IPS-15b (cell line): ENCODE results near the gene PBRM1.
A peak's percentile ranks its signal among the peaks of the same experiment; 100 is the strongest.
"Not testable (repeated sequence)": the region's sequence is repeated elsewhere in the genome, so short reads cannot be mapped to it uniquely, and the experiment has no call there.

Experiments used
- H3K27me3 ChIP-seq: one replicate; pipeline ENCODE4 v1.6.1; 2013; ENCODE audit warnings: low read length; ENCODE audit not compliant: control insufficient read depth, insufficient read depth
- H3K36me3 ChIP-seq: one replicate; pipeline ENCODE4 v1.6.1; 2013; ENCODE audit warnings: low read length; ENCODE audit not compliant: control insufficient read depth, insufficient read depth
- H3K4me1 ChIP-seq: one replicate; pipeline ENCODE4 v1.6.1; 2013; ENCODE audit warnings: mild to moderate bottlenecking, low read length; ENCODE audit not compliant: control insufficient read depth, insufficient read depth
- H3K4me3 ChIP-seq: one replicate; pipeline ENCODE4 v1.5.1; 2013; ENCODE audit warnings: low read depth, low read length
- H3K9ac ChIP-seq: one replicate; pipeline ENCODE4 v1.6.1; 2013; ENCODE audit warnings: low read depth, mild to moderate bottlenecking, low read length
- H3K9me3 ChIP-seq: one replicate; pipeline ENCODE4 v1.6.1; 2013; ENCODE audit warnings: mild to moderate bottlenecking, low read length; ENCODE audit not compliant: control insufficient read depth, insufficient read depth

The PBRM1 gene

DNA sequence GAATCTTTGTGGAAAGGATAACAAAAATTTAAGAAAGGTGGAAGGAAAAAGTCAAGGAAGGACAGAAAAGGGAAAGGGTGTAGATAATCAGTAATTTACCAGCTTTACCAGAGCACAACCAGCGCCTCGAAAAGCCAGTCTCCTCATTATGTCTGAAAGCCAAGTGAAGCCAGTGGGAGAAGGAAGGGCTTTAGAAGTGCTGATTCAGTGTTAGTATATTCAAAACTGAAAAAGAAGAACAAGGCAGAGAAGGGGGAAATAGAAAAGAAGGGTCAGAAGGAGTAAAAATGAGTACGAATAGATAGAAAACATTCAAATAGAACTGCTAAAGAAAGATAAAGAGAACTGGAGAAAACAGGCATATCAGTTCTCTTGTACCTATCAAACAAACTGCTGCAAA lies 4.1 kb downstream of the PBRM1 start:
- Histone ChIP-seq H3K9me3 (no peaks in the 10 kb centered on the region), H3K4me1 (peaks cover 10% of the 10 kb centered on the region), H3K27me3 (no peaks in the 10 kb centered on the region), H3K4me3 (no peak overlapping the region), H3K9ac (peak overlapping the region; percentile 1), H3K36me3 (peaks cover 11% of the 10 kb centered on the region)

DNA sequence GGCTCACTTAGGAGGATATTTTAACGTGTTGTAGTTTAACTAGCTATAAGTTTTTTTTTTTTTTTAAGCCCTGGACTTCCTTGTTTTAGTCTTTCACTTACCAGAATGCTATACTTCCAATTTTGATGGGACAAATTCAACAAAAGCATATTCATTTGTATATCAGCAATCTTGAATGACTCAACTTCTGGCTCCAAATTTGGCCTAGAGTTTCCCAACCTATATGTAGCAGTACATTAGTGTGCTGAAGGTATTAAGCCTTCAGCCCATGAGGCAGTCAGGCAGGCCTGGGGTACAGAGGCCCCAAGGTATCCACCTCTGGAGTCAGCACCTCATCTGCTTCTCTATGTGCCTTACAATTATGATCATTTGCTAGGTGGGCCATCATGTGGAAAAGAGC lies 5.9 kb downstream of the PBRM1 start:
- Histone ChIP-seq H3K27me3 (no peaks in the 10 kb centered on the region), H3K9ac (no peak overlapping the region), H3K4me1 (peaks cover 9% of the 10 kb centered on the region), H3K9me3 (no peaks in the 10 kb centered on the region), H3K4me3 (no peak overlapping the region), H3K36me3 (peaks cover 8% of the 10 kb centered on the region)

DNA sequence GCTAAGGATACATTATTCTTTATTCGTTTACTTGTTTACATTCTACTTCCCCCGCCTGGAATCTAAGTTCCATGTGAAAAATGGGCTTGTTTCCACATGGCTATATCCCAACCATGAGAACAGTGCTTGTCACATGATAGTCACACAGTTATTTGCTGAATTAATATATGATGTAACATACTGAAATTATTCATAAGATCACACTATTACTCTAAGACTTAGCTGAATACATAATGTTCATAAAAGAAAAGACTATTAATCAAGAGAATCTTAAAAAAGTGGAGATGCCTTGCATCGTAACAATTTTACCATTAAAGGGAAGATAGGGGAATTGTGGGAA lies 6.5 kb downstream of the PBRM1 start:
- Histone ChIP-seq H3K27me3 (no peaks in the 10 kb centered on the region), H3K9ac (no peak overlapping the region), H3K4me1 (peaks cover 3% of the 10 kb centered on the region), H3K36me3 (peaks cover 8% of the 10 kb centered on the region), H3K4me3 (no peak overlapping the region), H3K9me3 (no peaks in the 10 kb centered on the region)

DNA sequence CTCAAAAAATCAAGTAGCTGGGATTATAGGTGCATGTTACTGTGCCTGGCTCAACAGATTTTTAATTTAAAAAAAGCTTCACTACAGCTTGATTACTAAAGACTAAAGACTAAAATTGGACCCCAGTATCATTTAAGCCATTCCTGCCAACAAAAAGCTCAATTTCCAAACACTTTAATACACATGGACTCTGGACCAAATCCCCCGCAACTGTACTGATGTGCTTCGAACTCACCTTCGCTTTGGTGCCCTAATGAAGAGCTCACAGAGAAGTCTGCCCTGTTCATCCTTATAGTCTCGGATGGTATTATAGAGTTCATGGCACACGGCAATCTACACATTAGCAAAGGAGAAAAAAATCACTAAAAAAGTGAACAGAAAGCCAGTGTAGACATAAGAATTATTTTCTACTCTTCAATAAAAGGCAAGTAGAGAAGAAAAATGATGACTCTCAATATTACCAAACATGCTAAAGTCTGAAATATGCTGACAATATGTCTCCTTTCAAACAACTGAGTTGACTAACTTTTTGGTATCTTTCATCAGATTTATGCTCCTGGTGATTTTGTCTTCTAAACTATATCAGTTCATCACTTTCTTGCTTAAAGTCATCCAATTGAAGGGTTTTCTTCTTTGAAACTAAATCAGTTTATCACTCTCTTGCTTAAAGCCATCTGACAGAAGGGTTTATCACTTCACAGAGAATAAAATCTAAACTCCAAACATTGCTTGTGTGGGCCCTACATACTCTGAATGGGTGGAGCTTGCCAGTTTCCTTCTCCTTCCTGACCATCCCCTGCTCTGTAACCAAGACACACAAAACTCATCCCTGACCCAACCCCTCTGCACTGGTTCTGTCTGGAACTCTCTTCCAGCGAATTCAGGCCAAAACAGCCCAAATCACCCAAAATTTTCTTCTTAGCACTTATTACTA lies 7.2 kb downstream of the PBRM1 start:
- Histone ChIP-seq H3K36me3 (peaks cover 8% of the 10 kb centered on the region), H3K9me3 (no peaks in the 10 kb centered on the region), H3K27me3 (no peaks in the 10 kb centered on the region), H3K9ac (no peak overlapping the region), H3K4me3 (no peak overlapping the region), H3K4me1 (peaks cover 3% of the 10 kb centered on the region)

DNA sequence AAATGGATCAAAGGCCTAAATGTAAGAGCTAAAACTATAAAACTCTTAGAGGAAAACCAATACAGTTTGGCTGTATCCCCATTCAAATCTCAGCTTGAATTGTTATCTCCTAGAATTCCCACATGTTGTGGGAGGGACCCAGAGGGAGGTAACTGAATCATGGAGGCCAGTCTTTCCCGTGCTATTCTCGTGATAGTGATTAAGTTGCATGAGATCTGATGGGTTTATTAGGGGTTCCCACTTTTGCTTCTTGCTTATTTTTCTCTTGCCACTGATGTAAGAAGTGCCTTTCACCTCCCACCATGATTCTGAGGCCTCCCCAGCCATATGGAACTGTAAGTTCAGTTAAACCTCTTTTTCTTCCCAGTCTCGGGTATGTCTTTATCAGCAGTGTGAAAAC lies 9.5 kb downstream of the PBRM1 start:
- H3K9me3 ChIP-seq, H3K27me3 ChIP-seq, H3K4me3 ChIP-seq, H3K36me3 ChIP-seq, H3K4me1 ChIP-seq, H3K9ac ChIP-seq: not testable (repeated sequence)

DNA sequence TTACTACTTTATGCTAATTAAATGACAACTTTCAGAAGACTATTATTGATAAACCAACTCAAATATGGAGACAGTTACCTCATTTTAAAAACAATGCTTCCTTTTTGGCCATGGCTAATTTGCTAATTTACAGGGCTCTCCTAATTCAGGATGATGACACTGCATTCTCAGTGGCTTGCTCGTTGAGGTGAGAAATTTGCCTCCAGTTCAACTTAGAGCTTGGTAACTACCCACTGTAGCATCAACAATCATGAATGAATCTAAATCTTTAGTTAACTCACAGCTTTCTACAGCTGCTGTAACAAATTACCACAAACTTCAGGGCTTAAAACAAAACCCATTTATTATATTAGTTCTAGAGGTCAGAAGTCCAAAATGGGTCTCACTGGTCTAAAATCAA lies 14.0 kb downstream of the PBRM1 start:
- Histone ChIP-seq H3K9me3 (no peaks in the 10 kb centered on the region), H3K4me1 (no peaks in the 10 kb centered on the region), H3K36me3 (no peaks in the 10 kb centered on the region), H3K9ac (no peak overlapping the region), H3K4me3 (no peak overlapping the region), H3K27me3 (no peaks in the 10 kb centered on the region)

DNA sequence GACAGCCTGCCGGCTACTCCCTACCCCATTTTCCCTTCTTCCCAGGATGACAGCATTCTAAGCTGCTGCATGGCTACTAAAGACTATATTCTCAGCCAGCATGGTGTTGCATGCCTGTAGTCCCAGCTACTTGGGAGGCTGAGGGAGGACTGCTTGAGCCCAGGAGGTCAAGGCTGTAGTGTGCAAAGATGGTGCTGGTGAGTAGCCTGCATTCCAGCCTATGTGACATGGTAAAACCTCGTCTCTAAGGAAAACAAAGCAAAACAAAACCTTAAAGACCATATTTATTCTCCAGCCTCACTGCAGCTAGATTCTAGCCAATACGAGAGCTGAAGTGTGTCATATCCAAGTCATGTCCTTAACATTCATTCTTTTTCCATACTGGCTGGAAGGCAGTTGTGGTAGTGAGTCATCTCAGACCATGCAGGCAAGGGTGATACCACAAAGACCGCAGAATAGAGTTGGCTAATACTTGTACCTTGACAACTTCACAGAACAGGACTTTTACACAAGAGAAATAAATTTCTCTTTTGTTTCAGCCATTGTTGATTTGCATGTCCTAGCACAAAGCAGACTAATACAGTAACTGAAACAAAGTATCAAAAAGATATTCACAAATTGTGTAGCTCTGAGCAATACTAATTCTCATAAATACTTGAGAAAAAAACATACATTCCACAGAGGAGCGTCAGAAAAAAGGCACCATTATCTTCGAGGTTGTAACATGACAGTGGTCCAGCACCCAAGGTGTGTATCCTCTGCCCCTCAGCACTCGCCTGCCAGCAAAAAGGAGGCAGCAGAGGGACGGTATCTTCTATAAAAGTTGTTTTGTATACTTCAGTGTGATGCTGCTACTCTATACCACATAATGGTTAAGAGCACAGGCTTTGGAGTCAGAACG lies 14.8 kb downstream of the PBRM1 start:
- Histone ChIP-seq H3K9me3 (no peaks in the 10 kb centered on the region), H3K4me3 (no peak overlapping the region), H3K36me3 (no peaks in the 10 kb centered on the region), H3K27me3 (no peaks in the 10 kb centered on the region), H3K9ac (no peak overlapping the region), H3K4me1 (no peaks in the 10 kb centered on the region)

DNA sequence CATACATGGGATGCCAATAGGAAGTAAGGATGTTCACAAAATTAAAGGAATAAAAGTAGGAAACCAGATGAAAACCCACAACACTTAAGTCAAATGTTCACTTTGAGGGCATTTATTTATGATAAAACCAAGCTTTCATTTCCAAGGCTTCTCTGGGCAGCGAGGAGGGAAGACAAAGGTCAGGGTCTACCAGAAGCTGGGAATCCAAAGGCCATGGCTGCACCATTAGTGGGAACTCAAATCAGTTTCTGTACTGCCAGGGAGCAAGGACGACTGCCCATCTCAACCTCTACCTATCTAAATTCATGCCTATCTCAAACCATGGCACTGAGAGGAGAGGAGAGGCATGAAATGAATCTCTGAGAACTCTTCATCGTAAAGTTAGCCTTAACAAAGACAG lies 22.6 kb downstream of the PBRM1 start:
- H3K9ac ChIP-seq = no peak overlapping the region
- no peaks in the 10 kb centered on the region for H3K9me3 ChIP-seq
- H3K4me1 ChIP-seq = no peaks in the 10 kb centered on the region
- H3K27me3 ChIP-seq = no peaks in the 10 kb centered on the region
- H3K4me3 ChIP-seq = no peak overlapping the region
- H3K36me3 ChIP-seq = peaks cover 14% of the 10 kb centered on the region

DNA sequence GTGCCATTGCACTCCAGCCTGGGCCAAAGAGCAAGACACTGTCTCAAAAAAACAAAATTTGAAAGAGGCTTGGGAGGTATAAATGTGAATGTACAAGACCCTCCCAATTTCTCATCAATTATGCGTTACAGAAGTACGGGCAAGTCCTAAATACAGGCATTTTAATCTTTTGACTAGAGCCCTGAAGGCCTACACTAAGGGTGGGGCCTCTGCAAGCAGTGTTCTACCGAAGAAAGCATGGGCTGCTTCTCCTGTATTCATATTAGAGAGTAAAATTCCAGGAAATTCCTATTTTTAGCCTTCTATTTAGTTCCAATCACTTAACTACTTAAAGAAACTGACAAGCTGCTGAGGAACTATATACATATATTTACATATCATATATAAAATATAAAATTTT lies 25.7 kb downstream of the PBRM1 start:
- no peak overlapping the region for H3K9ac ChIP-seq
- H3K36me3 ChIP-seq = peaks cover 18% of the 10 kb centered on the region
- no peak overlapping the region for H3K4me3 ChIP-seq
- no peaks in the 10 kb centered on the region for H3K9me3 ChIP-seq
- H3K4me1 ChIP-seq = no peaks in the 10 kb centered on the region
- H3K27me3 ChIP-seq = no peaks in the 10 kb centered on the region

DNA sequence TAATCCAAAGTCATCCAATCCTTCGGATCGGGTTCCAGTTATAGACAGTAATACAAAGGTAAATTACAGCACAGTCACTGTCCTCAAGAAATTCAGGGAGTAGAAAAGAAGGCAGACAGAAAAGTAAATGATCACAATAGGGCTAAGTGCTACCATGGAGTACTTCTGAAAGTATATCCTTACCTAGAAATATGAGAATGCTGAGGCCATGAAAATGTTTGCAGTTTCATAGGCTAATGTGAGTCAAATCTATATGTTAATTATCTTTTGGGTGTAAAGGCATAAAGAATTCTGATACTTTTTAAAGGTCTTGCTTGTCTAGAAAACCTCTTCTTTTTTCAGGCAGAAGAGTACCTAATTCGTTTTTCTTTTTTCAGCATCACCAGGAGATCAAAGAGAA lies 29.8 kb downstream of the PBRM1 start:
- no peak overlapping the region for H3K4me3 ChIP-seq
- no peaks in the 10 kb centered on the region for H3K9me3 ChIP-seq
- H3K27me3 ChIP-seq = no peaks in the 10 kb centered on the region
- peaks cover 19% of the 10 kb centered on the region for H3K36me3 ChIP-seq
- H3K4me1 ChIP-seq = no peaks in the 10 kb centered on the region
- H3K9ac ChIP-seq = no peak overlapping the region

DNA sequence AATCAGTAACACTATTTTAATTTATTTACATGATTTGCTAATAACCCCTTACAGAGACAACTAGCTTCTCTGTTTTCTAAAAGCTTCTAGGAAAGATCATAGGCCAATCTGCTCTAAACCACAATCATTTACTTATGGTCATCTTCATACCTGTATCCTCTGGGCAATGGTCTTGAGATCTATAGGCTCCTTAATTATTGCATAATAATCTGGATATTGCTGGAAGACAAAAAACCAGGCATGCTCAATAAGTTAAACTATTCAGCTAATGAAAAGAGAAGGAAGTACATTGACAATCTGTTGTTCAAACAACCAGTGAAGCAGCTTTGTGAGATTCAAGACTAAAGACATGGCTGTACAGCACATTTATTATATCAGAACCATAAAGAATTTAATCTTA lies 34.1 kb downstream of the PBRM1 start:
- no peaks in the 10 kb centered on the region for H3K4me1 ChIP-seq
- no peaks in the 10 kb centered on the region for H3K9me3 ChIP-seq
- peaks cover 16% of the 10 kb centered on the region for H3K36me3 ChIP-seq
- H3K27me3 ChIP-seq = no peaks in the 10 kb centered on the region
- no peak overlapping the region for H3K9ac ChIP-seq
- no peak overlapping the region for H3K4me3 ChIP-seq

DNA sequence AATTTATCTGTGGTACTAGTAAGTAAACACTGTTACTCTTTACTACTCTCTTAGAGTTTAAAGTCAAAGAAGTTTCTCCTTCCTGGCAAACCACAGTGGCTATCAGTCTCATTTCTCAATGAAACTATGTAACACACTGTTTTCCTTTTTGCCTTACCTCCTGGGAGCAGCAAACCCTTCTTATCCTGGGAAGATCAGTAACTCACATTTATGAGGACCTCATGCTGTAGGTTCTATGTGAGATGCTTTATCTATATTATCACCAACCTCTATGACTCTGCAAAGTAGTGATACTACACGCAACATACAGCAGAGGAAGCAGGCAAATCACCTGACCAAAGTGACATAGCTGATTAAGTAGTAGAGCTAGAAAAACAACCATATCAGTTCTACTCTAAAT lies 35.3 kb downstream of the PBRM1 start:
- no peaks in the 10 kb centered on the region for H3K9me3 ChIP-seq
- H3K36me3 ChIP-seq = peaks cover 16% of the 10 kb centered on the region

More for the DNA sequence above, 35.3 kb downstream of the PBRM1 start:
- H3K27me3 ChIP-seq = no peaks in the 10 kb centered on the region
- H3K9ac ChIP-seq = no peak overlapping the region
- no peak overlapping the region for H3K4me3 ChIP-seq
- no peaks in the 10 kb centered on the region for H3K4me1 ChIP-seq
